Stimulated activated CD4-positive, alpha-beta T cell treated with anti-CD3 and anti-CD28 coated beads, TNF-alpha, amount 100 ng/mL, for 1 hour (primary cell): ENCODE measurements around the gene MAPK4.

Experiments used
- DNase-seq, 3 donors: peaks; one replicate each; pipeline ENCODE4 v3.0.0-alpha.2; 2020; ENCODE audit warnings: low read depth in 3 of 3, low spot score in 1 of 3

Gene MAPK4

DNA sequence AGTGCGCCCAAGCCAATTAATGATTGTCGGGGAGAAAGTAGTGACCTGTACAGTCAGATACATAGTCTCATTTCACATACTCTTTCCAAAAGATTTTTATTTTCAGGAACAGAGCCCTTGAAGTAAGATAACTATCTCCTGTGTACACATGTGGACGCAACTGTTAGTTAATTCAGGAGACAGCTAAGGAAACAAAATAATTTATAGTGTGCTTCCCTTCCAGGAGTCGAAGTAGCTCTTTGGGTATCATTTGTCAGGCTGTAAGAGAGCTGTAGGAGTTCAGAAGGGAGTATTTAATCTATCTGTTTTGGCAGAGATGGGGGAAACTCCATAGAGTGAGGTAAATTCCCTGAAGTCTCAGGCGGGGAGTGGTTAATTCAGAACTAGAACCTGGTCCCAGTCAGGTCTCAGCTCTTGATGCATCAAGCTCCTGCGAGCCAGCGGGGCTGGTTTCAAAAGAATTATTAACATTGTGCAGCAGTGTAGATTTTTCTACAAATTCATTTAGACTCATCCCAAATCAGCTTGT, 63.0 kb downstream of the MAPK4 start:
- DNase-seq, result no peak

DNA sequence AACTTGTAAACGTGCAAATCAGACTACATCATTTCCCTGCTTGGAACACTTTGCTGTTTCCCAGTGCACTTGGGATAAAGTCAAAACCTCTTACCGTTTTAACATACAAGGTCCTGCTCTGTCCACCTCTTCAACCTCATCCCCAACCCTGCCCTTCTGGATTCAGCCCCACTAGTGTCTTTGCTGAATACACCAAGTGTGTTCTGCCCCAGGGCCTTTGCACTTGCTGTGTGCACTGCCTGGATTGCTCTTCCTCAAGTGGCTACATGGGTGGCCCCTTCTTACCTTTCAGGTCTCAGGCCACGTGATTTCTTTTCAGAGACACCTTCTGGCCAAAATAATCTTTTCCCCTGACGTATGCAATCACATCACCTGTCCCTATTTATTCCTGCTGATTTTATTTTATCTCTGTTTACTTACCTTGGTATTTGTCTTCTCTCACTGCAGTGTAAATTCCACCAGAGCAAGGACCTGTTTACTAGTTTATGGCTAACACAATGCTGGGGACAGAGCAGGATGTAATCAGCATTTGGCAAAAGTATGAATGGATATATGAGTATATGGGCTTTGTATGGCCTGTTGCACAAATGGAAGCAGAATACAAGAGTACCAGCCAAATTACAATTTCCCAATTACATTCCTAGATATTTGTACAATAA, 63.9 kb downstream of the MAPK4 start:
- DNase-seq, result no peak

DNA sequence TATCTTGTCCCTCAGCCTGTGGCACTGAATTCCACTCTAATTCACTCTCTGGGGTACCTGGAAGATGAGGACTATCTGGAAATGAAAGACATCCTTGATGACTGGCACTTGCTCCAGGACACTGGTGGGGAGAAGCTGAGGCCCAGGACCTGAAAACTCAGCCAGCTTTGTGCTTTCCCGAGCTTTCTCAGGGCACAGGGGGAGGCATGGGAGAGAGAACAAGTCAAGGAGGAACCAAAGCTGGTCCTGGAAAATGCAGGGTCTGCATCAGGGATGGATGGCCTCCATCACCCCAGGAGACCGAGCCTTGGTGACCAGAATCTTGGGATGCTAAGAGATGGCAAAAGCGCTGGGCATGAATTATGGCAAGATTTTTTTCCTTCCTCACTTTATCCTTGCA, 65.1 kb downstream of the MAPK4 start:
- DNase-seq, result no peak

DNA sequence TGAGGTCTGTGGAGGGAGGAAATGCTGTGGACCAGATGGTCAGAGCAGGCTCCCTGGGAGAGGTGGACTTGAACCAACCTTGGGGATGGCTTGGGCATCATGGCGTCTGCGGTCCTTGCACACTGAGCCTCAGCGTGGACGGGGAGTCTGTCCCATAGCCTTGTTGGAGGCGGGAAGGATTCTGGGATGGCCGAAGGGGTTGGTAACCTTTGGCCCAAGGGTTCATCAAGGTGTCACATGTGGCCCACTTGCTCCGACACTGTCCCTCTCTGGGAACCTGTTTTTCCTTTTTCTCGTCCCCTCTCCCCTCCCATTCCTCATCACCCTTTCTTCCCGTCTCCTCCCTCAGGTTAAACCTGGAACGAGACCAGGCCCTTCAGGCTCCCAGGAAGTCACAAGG, 66.4 kb downstream of the MAPK4 start:
- no peak for DNase-seq

GRCh38 chr18:50627594-50628532, 68.0 kb downstream of the MAPK4 start:
- no peak for DNase-seq

GRCh38 chr18:50628533-50628905, 68.6 kb downstream of the MAPK4 start:
- no peak for DNase-seq

- no peak for DNase-seq
Observed at GRCh38 chr18:50629148-50629631, 69.3 kb downstream of the MAPK4 start.

DNA sequence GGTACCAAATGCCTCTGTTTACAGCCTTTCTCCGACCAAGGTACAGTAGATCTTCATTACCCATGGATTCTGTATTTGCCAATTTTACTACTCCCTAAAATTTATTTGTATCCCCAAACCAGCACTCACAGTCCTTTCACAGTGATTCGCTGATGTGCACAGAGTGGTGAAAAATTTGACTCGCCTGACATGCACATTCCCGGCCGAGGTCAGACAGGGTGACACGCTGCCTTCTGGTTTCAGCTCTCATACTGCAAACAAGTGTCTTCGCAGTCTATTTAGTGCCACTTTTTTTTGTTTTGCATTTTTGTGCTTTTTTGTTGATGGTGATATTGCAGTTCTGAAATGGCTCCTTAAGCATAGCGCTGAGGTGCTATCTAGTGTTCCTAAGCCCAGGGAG, 71.0 kb downstream of the MAPK4 start:
- DNase-seq, result no peak

- DNase-seq, result no peak
Observed at GRCh38 chr18:50632895-50633515, 73.1 kb downstream of the MAPK4 start.

- DNase-seq, result no peak
Observed at GRCh38 chr18:50633992-50634391, 74.1 kb downstream of the MAPK4 start.

- DNase-seq, result no peak
Observed at GRCh38 chr18:50636366-50637057, 76.6 kb downstream of the MAPK4 start.

GRCh38 chr18:50638016-50638883, 78.4 kb downstream of the MAPK4 start:
- no peak for DNase-seq

DNA sequence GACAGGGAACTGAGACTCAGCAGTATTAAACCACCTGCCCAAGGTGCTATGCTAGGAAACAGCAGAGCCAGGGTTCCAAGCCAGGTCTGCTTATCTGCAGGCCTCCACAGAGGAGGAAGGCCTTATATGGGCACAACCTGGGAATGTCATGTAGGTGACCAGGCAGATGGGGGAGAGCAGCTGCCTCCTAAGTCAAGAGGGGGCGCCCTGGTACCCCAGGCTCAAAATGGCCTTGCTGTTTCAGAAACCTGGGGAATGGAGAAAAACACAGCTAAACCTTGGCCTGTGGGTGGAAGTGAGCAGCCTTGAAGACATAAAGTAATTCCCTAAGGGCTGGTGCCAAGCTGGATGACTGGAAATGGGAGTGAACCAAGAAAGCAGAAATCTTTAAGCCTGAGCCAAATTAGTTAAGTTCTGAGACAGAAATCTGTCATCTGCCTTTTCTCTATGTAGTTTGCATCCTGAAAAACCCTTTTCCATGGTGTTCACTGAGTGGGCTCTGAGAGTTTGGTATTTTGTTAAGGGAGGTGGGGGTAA, 79.1 kb downstream of the MAPK4 start:
- DNase-seq, result no peak

GRCh38 chr18:50639711-50640110, 79.8 kb downstream of the MAPK4 start:
- DNase-seq, result no peak

- no peak for DNase-seq
Observed at GRCh38 chr18:50642439-50642838, 82.6 kb downstream of the MAPK4 start.

GRCh38 chr18:50644146-50644545, 84.3 kb downstream of the MAPK4 start:
- no peak for DNase-seq

GRCh38 chr18:50644807-50645206, 84.9 kb downstream of the MAPK4 start:
- no peak for DNase-seq

DNA sequence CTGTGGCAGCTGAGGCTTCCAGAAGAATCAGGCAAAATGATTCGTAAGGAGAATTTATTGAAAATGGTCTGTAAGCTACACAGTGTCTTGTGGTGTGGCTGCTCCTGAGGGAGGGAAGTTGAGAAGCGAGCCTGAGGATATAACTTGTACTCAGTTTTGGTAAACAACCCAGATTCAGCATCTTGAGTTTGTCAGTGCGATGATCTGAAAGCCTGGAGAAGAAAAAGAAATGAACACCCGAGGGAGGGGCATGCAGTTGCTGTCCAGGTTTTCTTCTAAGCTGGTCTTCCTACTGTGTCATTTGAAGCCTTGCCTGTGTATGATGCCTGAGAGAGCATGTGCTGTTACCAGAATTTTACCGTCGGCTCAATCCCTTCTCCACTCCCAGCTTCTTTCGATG, 87.3 kb downstream of the MAPK4 start:
- DNase-seq, result no peak

- DNase-seq, result no peak
Observed at GRCh38 chr18:50647792-50648191, 87.9 kb downstream of the MAPK4 start.

GRCh38 chr18:50649821-50650220, 89.9 kb downstream of the MAPK4 start:
- no peak for DNase-seq
